Kidney epithelial cell (primary cell): ENCODE data around the gene ZNF516. TPM values are rescaled to one million over a fixed set of nuclear protein-coding genes. Genes with fewer than 3 reads are reported as not detected.
A peak's percentile ranks its signal among the peaks of the same experiment; 100 is the strongest.

ENCODE experiments used
- DNase-seq: peaks from one replicate; pipeline ENCODE4 v3.0.0-alpha.2; 2010; ENCODE audit warnings: low read depth
- H3K27me3 ChIP-seq: 2 replicates; pipeline ENCODE4 v1.6.0; 2011; ENCODE audit warnings: low read length; ENCODE audit not compliant: control insufficient read depth, insufficient read depth
- H3K36me3 ChIP-seq: 2 replicates; pipeline ENCODE4 v1.5.1; 2011; ENCODE audit warnings: low read length; ENCODE audit not compliant: control insufficient read depth, insufficient read depth
- H3K4me3 ChIP-seq: 2 replicates; pipeline ENCODE4 v1.5.1; 2011; ENCODE audit warnings: low read depth, mild to moderate bottlenecking, control low read depth, low read length
- total RNA-seq: library from RNA; depleted of rRNA; stranded (reverse); fragments of >200 nt; gene quantifications from 2 replicates; pipeline ENCODE4 v1.2.3, GENCODE V29; 2015
- TF ChIP-seq, protein P1 (sequence below): IDR thresholded peaks from 2 replicates; pipeline ENCODE4 v1.5.1; 2011; ENCODE audit warnings: mild to moderate bottlenecking, moderate library complexity, low read length, control low read depth, inconsistent platforms; ENCODE audit not compliant: insufficient read depth, poor library complexity, severe bottlenecking

Gene ZNF516
- total RNA-seq, 1 donor from 2014 or later: 56.1 TPM

DNA sequence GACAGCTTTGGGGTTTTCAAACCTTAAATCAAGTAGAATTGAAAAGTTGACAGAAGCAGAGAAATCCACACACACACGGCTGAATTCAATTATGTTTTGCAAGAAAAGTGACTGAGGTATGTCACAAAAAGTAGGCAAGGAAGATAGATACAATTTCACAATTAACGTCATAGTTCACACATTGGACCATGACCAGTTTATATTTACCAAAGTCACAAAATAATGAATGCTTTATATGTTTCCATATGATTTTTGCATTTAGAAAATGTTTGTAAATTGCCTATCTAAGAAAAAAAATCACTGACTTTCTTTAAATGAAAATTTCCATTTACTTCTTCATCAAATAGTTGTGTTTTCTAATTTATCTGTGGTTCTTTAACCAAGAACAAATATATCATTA is 29.4 kb upstream of the ZNF516 start:
- TF ChIP-seq, protein P1, sequence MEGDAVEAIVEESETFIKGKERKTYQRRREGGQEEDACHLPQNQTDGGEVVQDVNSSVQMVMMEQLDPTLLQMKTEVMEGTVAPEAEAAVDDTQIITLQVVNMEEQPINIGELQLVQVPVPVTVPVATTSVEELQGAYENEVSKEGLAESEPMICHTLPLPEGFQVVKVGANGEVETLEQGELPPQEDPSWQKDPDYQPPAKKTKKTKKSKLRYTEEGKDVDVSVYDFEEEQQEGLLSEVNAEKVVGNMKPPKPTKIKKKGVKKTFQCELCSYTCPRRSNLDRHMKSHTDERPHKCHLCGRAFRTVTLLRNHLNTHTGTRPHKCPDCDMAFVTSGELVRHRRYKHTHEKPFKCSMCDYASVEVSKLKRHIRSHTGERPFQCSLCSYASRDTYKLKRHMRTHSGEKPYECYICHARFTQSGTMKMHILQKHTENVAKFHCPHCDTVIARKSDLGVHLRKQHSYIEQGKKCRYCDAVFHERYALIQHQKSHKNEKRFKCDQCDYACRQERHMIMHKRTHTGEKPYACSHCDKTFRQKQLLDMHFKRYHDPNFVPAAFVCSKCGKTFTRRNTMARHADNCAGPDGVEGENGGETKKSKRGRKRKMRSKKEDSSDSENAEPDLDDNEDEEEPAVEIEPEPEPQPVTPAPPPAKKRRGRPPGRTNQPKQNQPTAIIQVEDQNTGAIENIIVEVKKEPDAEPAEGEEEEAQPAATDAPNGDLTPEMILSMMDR: no peak
- DNase-seq: no peak
- no peaks in the 10 kb centered on the region for H3K36me3 ChIP-seq
- H3K27me3 ChIP-seq: no peaks in the 10 kb centered on the region
- H3K4me3 ChIP-seq: no peak overlapping the region

DNA sequence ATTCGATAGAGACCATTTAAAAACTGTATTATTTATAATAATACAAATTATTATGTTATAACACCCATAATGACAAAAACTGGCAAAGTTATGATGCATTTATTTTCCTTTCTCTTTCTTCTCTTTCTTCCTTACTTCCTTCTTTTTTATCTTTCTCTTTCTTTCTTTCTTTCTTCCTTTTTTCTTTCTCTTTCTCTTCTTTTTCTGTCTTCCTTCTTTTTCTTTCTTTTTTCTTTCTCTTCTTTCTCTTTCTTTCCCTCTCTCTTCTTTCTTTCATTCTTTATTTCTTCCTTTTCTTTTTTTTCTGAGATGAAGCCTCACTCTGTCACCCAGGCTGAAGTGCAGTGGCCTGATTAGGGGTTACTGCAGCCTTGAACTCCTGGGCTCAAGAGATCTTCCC is 27.5 kb upstream of the ZNF516 start:
- H3K4me3 ChIP-seq: no peak overlapping the region
- TF ChIP-seq, protein P1: no peak
- no peak for DNase-seq
- H3K27me3 ChIP-seq: no peaks in the 10 kb centered on the region
- no peaks in the 10 kb centered on the region for H3K36me3 ChIP-seq

DNA sequence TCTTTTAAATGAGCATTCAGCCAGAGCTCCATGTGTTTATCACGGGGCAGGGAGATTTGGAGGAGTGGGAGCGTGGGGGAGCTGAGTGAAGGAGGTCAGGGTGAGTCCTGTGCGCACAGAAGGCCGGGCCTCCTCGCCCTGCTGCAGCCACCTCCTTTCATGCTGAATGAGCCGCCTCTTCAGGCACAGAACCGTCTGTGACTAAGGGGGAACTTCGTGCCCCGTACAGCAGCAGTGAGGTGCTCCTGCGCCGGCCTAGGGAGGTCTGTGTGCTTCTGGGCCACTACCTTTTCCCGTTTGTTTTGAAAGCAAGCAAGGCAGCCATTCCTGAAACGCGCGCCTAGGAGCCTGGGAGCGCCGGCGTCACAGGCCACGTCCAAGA is 27.1 kb upstream of the ZNF516 start:
- TF ChIP-seq, protein P1: no peak
- H3K4me3 ChIP-seq: no peak overlapping the region
- H3K36me3 ChIP-seq: no peaks in the 10 kb centered on the region
- no peak for DNase-seq
- no peaks in the 10 kb centered on the region for H3K27me3 ChIP-seq

GRCh38 chr18:76521417-76522121 is 26.5 kb upstream of the ZNF516 start:
- DNase-seq: no peak
- TF ChIP-seq, protein P1: no peak
- H3K4me3 ChIP-seq: no peak overlapping the region
- no peaks in the 10 kb centered on the region for H3K27me3 ChIP-seq
- no peaks in the 10 kb centered on the region for H3K36me3 ChIP-seq

GRCh38 chr18:76518860-76519538 is 24.0 kb upstream of the ZNF516 start:
- Histone ChIP-seq H3K4me3 (peak overlapping the region; percentile 11), H3K36me3 (no peaks in the 10 kb centered on the region), H3K27me3 (no peaks in the 10 kb centered on the region)
- TF ChIP-seq, protein P1: no peak
- no peak for DNase-seq
